NAMALWA (cell line): ENCODE measurements around the gene DCAF12.
A peak's percentile ranks its signal among the peaks of the same experiment; 100 is the strongest.
"Not testable (repeated sequence)": the region's sequence is repeated elsewhere in the genome, so short reads cannot be mapped to it uniquely, and the experiment has no call there.

Experiments
- DNase-seq: peaks from one replicate; pipeline ENCODE4 v3.0.0-alpha.2; 2015; ENCODE audit warnings: low spot score

Gene DCAF12

DNA sequence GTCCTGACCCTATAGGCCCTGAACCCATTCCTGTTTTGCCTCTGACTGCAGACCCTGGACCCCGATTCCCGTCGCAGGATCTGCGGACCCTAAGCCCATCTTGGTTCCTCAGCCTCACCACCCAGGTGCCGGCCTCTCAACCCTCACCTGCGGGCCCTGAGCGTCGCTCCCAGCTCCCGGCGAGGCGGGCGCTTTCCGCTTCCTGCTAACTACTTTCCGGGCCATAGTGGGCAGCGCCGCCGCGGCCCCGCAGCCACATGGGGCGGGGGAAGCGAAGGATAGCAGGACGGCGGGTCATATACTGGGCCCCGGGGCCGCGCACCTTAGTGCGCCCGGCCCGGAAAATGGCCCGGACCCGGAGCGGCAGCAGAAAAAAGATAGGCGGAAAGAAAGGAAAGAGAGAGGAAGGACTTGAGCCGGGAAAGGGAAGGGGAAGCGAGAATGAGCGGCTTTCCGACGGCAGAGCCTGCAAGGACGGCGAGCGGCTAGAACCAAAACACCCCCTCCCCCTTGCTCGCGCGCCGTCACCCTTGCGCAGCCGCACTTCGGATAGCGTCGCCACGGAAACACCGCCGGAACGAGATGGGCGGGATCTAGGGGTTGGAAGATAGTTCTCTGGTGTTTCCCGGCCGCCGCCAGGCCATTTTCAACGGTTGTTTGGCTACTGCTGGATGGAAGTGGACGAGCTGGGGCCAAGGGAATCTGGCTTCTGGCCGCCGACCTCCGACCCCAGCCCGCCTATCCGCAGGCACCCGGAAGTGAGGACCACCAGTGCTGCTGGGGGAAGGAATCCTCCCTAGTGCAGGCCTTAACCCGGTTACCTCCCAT, at the start of gene DCAF12:
TSS of gene DCAF12 (minus strand) at position 492 of the 828 bp plus-strand sequence. CDS start at position 225, 267 bp downstream.
- DNase-seq = peak; percentile 94

DNA sequence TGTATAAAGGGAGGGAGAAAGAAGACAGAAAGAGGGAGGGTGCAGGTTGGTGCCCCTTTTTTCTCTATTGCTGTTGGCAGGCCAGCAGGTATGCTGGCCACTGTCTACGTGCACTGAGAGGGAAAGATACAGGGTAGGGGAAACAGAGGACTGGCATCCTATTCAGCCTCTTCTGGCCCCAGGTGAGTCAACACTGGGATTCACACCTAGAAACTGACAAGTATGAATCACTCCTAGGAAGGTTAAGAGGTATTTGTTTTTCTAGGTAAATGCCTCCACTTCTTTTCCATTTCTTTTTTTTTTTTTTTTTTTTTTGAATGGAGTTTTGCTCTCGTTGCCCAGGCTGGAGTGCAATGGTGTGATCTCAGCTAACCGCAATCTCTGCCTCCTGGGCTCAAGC, 49.6 kb upstream of the DCAF12 start:
- no peak for DNase-seq

- DNase-seq = peak; percentile 75
Observed at GRCh38 chr9:34171753-34172535, 45.4 kb upstream of the DCAF12 start.

- no peak for DNase-seq
Observed at GRCh38 chr9:34170237-34170991, 43.9 kb upstream of the DCAF12 start.

DNA sequence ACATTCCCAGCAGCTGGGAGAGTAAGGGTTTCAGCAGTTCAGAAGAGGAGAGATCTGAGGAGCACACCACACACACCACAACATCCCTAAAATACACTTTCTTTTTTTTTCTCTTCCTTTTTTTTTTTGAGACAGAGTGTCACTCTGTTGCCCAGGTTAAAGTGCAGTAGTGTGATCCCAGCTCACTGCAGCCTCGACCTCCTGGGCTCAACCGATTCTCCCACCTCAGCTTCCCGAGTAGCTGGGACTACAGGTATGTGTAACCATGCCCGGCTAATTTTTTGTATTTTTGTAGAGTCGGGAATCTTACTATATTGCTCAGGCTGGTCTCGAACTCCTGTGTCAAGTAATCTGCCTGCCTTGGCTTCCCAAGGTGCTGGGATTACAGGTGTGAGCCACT, 42.6 kb upstream of the DCAF12 start:
- no peak for DNase-seq

GRCh38 chr9:34163434-34163833, 36.9 kb upstream of the DCAF12 start:
- DNase-seq = no peak

- DNase-seq = no peak
Observed at GRCh38 chr9:34158362-34158869, 31.9 kb upstream of the DCAF12 start.

DNA sequence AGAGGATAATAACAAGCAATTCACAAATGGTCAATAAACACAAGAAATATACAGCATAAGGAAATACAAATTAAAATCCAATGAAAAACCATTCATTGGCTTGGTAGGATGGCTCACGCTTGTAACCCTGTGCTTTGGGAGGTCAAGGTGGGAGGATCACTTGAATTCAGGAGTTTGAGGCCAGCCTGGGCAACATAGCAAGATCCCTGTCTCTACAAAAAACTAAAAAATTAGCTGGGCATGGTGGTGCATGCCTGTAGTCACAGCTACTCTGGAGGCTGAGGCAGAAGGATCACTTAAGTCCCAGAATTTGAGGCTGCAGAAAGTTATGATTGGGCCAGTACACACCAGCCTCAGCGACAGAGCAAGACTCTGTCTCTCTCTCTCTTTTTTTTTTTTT, 31.4 kb upstream of the DCAF12 start:
- no peak for DNase-seq

- no peak for DNase-seq
Observed at GRCh38 chr9:34157318-34157717, 30.8 kb upstream of the DCAF12 start.

DNA sequence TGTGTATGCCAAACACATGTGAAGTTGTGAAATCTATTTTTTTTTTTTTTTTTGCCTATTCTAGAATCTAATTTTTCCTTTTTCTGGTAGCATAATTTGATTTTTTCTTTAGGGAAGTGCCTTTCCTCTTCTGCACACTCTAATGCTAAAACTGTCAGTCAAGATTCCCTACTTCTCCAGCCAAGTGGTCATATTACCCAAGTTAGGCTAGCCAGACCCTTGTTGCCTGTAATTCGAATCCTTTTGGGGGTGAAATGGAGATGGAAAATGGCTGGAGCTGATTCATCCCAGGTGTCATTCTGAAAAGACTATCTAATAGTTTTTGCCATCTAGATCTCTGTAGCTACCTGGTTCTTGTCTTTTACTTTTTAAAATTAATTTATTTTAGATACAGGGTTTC, 27.6 kb upstream of the DCAF12 start:
- DNase-seq = no peak

GRCh38 chr9:34151398-34151797, 24.9 kb upstream of the DCAF12 start:
- DNase-seq = no peak

DNA sequence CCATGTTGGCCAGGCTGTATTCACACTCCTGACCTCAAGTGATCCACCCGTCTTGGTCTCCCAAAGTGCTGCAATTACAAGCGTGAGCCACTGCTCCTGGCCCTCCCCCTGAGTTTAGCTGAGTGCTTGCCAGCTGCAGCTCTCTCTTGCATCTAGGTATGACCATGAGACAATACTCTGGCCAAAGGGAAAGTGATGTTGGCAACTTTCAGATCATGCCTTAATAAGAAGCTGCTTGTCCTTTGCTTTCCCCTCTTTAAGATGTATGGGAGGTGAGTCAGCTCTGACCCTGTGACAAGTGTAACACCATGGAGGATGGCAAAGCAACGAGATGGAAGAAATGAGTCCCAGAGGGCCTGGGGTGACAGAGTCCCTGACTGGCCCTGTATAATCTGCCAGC, 18.7 kb upstream of the DCAF12 start:
- DNase-seq = no peak

DNA sequence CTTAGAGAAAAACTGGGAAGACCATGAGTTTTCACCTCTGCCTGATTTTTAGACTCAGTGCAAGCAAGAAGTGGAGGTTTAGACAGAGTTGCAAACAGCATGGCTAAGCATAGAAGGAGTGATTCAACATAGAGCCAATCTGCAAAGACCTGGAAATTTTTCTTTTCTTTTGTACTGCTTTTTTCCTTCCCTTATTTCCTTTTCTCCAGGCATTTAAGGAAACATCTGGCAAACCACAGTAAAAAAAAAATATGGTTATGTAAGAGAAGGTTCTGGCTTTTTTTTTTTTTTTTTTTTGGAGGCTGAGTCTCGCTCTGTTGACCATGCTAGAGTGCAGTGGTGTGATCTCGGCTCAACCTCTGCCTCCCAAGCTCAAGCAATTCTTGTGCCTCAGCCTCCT, 16.6 kb upstream of the DCAF12 start:
- DNase-seq = no peak

DNA sequence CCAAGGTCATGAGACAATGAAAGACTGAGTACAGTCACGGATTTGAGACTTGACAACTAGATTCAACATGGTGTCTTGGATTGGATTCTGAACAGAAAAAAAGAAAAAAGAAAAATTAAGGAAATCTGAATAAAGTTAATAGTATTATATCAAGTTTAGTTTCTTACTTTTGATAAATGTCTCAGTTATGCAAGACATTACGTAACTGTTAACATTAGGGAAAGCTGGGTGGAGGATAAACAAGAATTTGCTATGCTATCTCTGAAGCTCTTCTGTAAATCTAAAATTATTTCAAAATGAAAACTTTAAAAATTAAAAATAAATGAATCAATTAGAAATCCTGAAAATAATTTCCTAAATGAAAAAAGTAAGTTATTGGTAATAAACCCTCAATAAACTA, 14.4 kb upstream of the DCAF12 start:
- no peak for DNase-seq

DNA sequence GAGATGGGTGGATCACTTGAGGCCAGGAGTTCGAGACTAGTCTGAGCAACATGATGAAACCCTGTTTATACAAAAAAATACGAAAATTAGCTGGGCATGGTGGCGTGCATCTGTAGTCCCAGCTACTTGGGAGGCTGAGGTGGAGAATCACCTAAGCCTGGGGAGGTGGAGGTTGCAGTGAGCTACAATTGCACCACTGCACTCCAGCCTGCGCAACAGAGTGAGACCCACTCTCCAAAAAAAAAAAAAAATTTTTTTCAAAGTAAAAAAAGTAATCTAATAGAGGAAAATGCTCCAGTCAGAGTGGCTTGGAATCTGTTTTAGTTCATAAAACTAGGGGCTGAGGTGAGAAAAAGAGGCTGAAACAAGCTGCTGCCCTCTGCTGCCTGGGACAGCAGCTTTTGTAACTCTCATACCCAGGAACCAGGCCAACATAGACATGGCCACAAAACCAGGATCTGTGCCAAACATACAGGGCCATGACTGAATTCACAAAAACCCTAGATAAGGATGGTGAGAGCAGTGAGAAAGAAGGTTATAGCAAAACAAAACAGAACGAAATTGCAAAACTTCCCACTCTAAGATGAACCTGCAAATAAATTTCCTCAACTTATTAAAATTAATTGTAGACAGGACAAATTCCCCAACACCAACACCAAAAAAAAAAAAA, 13.1 kb upstream of the DCAF12 start:
- peak; percentile 41 for DNase-seq

DNA sequence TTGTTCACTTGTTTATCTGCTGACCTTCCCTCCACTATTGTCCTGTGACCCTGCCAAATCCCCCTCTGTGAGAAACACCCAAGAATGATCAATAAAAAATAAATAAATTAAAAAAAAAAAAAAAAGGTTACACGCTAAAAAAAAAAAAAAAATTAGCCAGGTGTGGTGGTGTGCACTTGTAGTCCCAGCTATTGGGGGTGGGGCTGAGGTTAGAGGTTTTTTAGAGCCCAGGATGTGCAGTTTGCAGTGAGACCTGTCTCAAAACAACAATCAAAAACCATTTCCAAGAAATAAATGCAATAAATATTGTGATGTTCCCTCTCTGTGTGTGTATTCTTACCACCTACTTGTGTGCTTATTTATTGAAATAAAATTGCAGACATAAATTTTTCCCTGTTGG, 12.1 kb upstream of the DCAF12 start:
- DNase-seq = not testable (repeated sequence)

DNA sequence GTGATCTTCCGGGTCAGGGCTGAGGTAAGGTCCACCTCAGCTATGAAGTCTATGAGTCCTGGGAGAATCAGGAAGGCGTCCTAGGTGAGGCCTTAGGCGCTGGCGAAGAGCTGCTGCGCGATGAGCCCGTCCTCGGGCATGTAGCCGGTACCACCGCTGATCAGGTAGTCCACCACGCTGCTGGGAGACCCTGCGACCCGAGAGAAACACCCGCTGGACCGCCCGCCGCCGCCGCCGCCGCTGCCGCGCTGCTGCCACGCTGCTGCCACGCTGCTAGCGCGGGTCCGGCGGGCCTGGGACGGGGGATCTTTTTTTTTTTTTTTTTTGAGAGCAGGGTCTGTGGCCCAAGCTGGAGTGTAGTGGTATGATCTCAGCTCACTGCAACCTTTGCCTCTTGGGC, 8.0 kb upstream of the DCAF12 start:
- no peak for DNase-seq

DNA sequence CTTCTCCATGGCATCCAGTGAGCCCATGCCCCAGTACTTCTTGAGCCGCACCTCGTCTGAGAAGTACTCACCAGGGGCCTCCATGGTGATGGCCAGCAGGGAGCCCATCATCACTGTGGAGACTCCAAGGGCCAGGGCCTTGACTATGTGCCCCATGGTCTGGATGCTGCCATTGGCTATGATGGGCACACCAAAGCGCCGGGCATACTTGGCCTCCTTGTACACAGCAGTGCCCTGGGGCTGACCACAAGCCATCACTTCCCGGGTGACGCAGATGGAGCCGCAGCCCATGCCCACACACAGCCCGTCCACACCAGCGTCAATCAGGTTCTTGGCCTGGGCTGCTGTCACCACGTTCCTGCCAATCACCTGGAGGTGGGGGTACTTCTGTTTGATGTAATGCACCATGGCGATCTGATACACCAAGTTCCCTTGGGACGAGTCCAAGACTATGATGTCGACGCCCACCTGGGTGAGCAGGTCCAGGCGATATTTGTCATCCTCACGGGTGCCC, 7.0 kb upstream of the DCAF12 start:
- no peak for DNase-seq

DNA sequence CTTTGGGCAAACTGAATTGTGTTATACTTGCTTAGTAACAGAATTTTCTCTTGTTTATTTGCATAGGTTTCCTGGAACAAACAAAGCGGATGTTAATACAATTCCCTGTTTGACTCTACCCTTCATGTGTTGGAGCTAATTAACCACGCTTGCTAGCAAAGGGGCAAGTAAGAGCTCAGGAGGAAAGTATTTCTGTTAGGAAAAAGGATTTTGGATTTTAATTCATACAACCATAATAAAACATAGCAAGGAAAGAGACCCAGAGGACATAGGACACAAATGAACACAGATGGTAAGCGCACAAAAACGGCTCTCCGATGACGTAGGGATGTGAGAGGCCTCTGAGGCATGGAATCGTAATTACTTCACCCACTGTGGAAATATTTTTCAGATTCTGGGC, 5.1 kb upstream of the DCAF12 start:
- DNase-seq = no peak

DNA sequence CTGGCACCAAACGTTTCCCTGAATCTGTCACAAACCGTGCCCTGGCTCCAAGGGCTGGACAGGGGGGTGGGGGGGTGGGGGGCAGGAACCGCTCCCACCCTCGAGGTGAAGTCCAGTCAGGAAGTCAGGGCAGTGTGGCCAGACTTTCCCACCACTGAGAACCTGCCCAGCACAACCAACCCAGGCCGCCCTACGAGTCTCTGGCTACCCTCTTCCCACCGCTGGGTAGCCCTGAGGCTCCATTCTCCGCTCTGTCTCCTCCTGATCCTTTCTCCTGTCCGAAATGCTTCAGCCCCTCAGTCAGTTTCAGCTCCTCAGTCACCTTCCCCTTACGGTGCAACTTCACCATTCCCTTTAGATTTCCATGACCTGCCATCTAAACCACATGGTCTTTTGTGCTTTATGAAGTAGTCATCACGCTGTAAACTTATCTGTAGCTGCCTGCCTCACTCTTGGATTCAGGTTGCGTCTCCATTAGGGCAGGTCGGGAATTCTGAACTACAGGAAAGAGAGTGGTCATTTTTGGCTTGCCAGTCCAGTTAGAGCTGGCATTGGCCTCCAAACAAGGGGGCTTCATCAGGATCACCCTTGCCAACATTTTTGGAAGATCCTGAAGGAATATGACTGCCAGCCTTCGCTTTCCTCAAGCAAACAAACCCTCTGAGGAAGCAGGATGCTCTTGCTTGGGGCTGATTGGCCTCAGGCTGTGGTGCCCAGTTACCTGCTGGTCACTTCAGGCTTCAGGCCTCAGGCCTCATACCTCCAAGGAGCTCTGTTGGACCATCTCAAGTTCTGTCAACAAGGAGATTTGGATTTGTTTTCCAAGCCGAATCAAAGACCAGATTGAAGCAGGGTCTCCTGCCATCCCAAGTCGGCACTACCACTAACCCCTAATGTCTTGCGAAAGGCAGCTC, 794 bp upstream of the DCAF12 start:
- DNase-seq = peak; percentile 12
